ENCODE measurements around the gene PLEKHG3. TPM values are rescaled to one million over a fixed set of nuclear protein-coding genes. Genes with fewer than 3 reads are reported as not detected.

Gene PLEKHG3
- polyA plus RNA-seq, 1 donor (not counting 4 experiments of a cell fraction or from before 2014, with no cell fraction given), result 71.0 TPM

GRCh38 chr14:64799555-64799954, 95.3 kb downstream of the PLEKHG3 start:
- H3K36me3 ChIP-seq (ENCODE audit: control insufficient read depth in 2 of 2, extremely low read depth in 1 of 2, insufficient read depth in 2 of 2, low read length in 2 of 2), result no peaks in the 10 kb centered on the region
- dilution Hi-C loops (cut with MboI; ENCODE audit: extremely low pct_ligation_motif_present, low sequenced_read_pairs), result no loop called here
- no peak for FAIRE-seq
- no peak overlapping the region for H3K27ac ChIP-seq (ENCODE audit: control insufficient read depth, insufficient read depth, low read length)
- TF ChIP-seq, protein P1, sequence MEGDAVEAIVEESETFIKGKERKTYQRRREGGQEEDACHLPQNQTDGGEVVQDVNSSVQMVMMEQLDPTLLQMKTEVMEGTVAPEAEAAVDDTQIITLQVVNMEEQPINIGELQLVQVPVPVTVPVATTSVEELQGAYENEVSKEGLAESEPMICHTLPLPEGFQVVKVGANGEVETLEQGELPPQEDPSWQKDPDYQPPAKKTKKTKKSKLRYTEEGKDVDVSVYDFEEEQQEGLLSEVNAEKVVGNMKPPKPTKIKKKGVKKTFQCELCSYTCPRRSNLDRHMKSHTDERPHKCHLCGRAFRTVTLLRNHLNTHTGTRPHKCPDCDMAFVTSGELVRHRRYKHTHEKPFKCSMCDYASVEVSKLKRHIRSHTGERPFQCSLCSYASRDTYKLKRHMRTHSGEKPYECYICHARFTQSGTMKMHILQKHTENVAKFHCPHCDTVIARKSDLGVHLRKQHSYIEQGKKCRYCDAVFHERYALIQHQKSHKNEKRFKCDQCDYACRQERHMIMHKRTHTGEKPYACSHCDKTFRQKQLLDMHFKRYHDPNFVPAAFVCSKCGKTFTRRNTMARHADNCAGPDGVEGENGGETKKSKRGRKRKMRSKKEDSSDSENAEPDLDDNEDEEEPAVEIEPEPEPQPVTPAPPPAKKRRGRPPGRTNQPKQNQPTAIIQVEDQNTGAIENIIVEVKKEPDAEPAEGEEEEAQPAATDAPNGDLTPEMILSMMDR (optimal IDR thresholded peaks at IDR 0.05 in 1 of 3, IDR thresholded peaks at IDR 0.05 in 1 of 3, conservative IDR thresholded peaks at IDR 0.05 in 1 of 3; ENCODE audit: extremely low read depth in 1 of 3, insufficient read depth in 2 of 3, low read length in 3 of 3), result no peak
- TF ChIP-seq EZH2 (IDR thresholded peaks at IDR 0.05; ENCODE audit: low read length), result no peak
- no peak for DNase-seq (ENCODE audit: low read depth, low spot score)
- H3K27me3 ChIP-seq (ENCODE audit: control insufficient read depth, extremely low read depth, insufficient read depth, low read length), result peaks cover 3% of the 10 kb centered on the region
- H3K9me3 ChIP-seq (ENCODE audit: control insufficient read depth, low read depth, low read length), result no peaks in the 10 kb centered on the region
- H3K9me1 ChIP-seq (ENCODE audit: control insufficient read depth, extremely low read depth, insufficient read depth, low read length), result no peaks in the 10 kb centered on the region
- H2AFZ ChIP-seq (ENCODE audit: control insufficient read depth, low read length), result no peak overlapping the region
- H3K4me1 ChIP-seq (ENCODE audit: control insufficient read depth, extremely low read depth, insufficient read depth, low read length), result no peaks in the 10 kb centered on the region
- no peaks in the 10 kb centered on the region for H4K20me1 ChIP-seq (ENCODE audit: control insufficient read depth, extremely low read depth, insufficient read depth, low read length)
- no peak overlapping the region for H3K9ac ChIP-seq (ENCODE audit: control insufficient read depth, extremely low read depth, insufficient read depth, low read length)
- no peak overlapping the region for H3K4me3 ChIP-seq (ENCODE audit: control insufficient read depth in 2 of 3, extremely low read depth in 1 of 3, insufficient read depth in 2 of 3, low read depth in 1 of 3, low read length in 3 of 3)
- no peaks in the 10 kb centered on the region for H3K79me2 ChIP-seq (ENCODE audit: control insufficient read depth, insufficient read depth, low read length)
- no peak overlapping the region for H3K4me2 ChIP-seq (ENCODE audit: control insufficient read depth, extremely low read depth, insufficient read depth, low read depth, low read length)

Other genes with a start within 250 kb of the PLEKHG3 start
- gene AKAP5, start 238.9 kb upstream of the PLEKHG3 start, polyA plus RNA-seq, result 0.01 to 0.08 TPM (median 0.05 TPM) in 3 replicates
- 5.3 to 6.8 TPM (median 5.7 TPM) in 3 replicates for gene ZBTB25, start 200.6 kb upstream of the PLEKHG3 start, polyA plus RNA-seq
- 22.8 to 40.8 TPM (median 40.7 TPM) in 3 replicates for gene ZBTB1, start 199.7 kb upstream of the PLEKHG3 start, polyA plus RNA-seq
- gene HSPA2, start 163.7 kb upstream of the PLEKHG3 start, polyA plus RNA-seq, result 7.0 to 24.7 TPM (median 12.0 TPM) in 3 replicates
- 0.45 to 0.92 TPM (median 0.81 TPM) in 3 replicates for gene PPP1R36, start 154.5 kb upstream of the PLEKHG3 start, polyA plus RNA-seq
- 0.02 to 0.09 TPM in 2 of 3 replicates, not detected in the other for gene SPTB, start 175.5 kb downstream of the PLEKHG3 start, polyA plus RNA-seq
- 65.4 to 126 TPM (median 74.8 TPM) in 3 replicates for gene CHURC1, start 210.0 kb downstream of the PLEKHG3 start, polyA plus RNA-seq
- gene GPX2, start 238.3 kb downstream of the PLEKHG3 start, polyA plus RNA-seq, result 47.0 to 76.9 TPM (median 57.5 TPM) in 3 replicates

All from keratinocyte (primary cell).